Hippocampal formation (tissue), 2 donors: ENCODE results near the gene CD19.

ENCODE experiments used
- DNase-seq, 2 donors: peaks; one replicate each; lab custom pipeline; 2025; lab: John Stamatoyannopoulos, UW

Gene CD19

GRCh38 chr16:28982418-28982817, 50.6 kb downstream of the CD19 start:
- no peak for DNase-seq

DNA sequence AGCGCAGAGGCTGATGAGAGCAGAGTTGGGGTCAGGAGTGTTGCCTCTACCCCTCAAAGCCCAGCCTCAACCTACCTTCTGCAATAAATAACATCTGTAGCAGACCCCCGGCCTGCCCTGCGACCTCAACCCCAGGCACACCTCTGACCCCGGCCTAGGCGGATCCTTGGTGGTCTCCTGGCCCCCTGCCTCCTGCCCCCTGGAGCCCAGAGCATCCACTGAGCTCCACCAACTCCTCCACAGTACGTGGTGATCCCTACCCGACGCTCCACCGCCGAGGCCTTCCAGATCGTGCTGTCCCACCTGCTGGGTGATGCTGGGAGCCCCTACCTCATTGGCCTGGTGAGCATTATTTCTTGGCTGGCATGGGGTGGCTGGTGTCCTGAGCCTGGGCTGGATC, 51.2 kb downstream of the CD19 start:
- DNase-seq: no peak

DNA sequence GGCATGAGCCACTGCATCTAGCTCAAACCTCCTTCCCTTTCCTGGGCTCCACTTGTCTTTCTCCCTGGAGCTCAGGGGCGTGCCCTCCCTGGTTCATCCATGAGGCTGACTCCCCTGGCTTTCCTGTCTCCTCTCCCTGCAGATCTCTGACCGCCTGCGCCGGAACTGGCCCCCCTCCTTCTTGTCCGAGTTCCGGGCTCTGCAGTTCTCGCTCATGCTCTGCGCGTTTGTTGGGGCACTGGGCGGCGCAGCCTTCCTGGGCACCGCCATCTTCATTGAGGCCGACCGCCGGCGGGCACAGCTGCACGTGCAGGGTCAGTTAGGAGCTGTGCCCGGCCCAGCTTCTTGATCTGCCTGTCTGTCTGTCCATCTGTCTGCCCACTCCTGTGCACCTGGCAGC, 51.9 kb downstream of the CD19 start:
- DNase-seq: no peak

DNA sequence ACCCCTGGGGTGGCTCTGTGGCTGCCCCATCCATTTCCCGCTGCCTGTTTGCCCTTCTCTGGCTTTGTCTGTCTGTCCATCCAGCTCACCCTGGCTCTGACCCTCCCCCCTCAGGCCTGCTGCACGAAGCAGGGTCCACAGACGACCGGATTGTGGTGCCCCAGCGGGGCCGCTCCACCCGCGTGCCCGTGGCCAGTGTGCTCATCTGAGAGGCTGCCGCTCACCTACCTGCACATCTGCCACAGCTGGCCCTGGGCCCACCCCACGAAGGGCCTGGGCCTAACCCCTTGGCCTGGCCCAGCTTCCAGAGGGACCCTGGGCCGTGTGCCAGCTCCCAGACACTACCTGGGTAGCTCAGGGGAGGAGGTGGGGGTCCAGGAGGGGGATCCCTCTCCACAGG, 52.3 kb downstream of the CD19 start:
- DNase-seq: no peak

GRCh38 chr16:28984619-28985135, 52.9 kb downstream of the CD19 start, which contains the start of gene LAT:
Gene LAT (plus strand): TSS chr16:28985052. CDS start chr16:28985418, 366 bp downstream.
- no peak for DNase-seq

GRCh38 chr16:28985211-28986041, 53.7 kb downstream of the CD19 start:
- no peak for DNase-seq

DNA sequence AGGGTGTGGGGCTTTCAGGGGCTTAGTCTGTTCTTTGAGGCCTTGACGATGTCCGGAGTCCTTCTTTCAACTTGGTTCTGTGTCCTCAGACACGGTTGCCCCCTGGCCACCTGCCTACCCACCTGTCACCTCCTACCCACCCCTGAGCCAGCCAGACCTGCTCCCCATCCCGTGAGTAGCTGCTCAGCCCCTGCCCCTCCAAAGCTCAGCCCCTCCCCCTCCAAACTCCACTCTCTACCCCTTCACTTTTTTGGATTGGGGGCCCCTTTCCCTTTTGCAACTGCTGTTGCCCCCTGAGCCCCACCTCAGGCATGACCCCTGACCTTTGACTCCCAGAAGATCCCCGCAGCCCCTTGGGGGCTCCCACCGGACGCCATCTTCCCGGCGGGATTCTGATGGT, 54.3 kb downstream of the CD19 start:
- DNase-seq: no peak

- DNase-seq: no peak
These were observed 54.7 kb downstream of the CD19 start for GRCh38 chr16:28986492-28986891.

- DNase-seq: no peak
These were observed 55.5 kb downstream of the CD19 start for GRCh38 chr16:28987170-28987853.
